Stomach (tissue), 4 donors: Measurements from ENCODE around the gene ARHGAP22.

Experiments used
- POLR2A ChIP-seq, 4 donors: fragments of 450-650 bp; IDR thresholded peaks; one replicate each; pipeline ENCODE4 v1.6.1; 2016; ENCODE audit warnings: antibody characterized with exemption in 4 of 4, control low read depth in 2 of 4, mild to moderate bottlenecking in 1 of 4, moderate library complexity in 1 of 4
- POLR2AphosphoS5 ChIP-seq, 3 donors: sonication (generic); formaldehyde crosslinking; IDR thresholded peaks; one replicate each; pipeline ENCODE4 v1.6.1; 2016; ENCODE audit warnings: antibody characterized with exemption in 3 of 3

DNA sequence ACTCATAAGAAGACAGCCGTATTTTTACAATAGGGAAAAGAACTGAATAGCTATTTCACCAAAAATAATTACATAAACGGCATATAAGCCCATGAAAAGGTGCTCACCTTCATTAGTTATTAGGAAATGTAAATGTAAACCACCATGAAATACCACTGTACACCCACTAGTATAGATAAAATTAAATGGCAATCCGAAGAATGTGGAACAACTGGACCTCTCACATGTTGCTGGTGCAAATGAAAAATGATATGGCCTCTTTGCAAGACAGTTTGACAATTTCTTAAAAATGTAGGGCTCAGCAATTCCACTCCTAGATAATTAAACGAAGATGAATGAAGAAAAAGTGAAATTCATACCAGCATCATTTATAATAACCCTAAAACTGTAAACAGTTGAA, 206.6 kb downstream of the ARHGAP22 start:
- TF ChIP-seq POLR2AphosphoS5 (IDR thresholded peaks at IDR 0.05) (no peak), POLR2A (IDR thresholded peaks at IDR 0.05) (no peak)
